Vagina (tissue), 2 donors: ENCODE measurements around the gene NAT8L. TPM values are rescaled to one million over a fixed set of nuclear protein-coding genes. Genes with fewer than 3 reads are reported as not detected.

ENCODE experiments used
- DNase-seq, 2 donors: peaks; one replicate each; pipeline ENCODE4 v3.0.0-alpha.2; 2017; ENCODE audit errors: extremely low spot score in 2 of 2
- H3K27ac ChIP-seq: fragments of 200-600 bp; sonication (generic); one replicate; pipeline ENCODE4 v1.5.1; 2019
- H3K27me3 ChIP-seq: fragments of 200-600 bp; sonication (generic); one replicate; pipeline ENCODE4 v1.5.1; 2019
- H3K36me3 ChIP-seq, 2 donors: fragments of 200-600 bp; sonication (generic); one replicate each; pipeline ENCODE4 v1.5.1; 2017 to 2019
- H3K4me1 ChIP-seq: fragments of 200-600 bp; sonication (generic); one replicate; pipeline ENCODE4 v1.5.1; 2019
- H3K4me3 ChIP-seq, 2 donors: fragments of 200-600 bp; sonication (generic); 1 replicate in 1 of 2; 2 replicates in 1 of 2; pipeline ENCODE4 v1.5.1; 2016 to 2019
- H3K9me3 ChIP-seq: fragments of 200-600 bp; sonication (generic); one replicate; pipeline ENCODE4 v1.5.1; 2019
- CTCF ChIP-seq, 3 experiments: fragments of 450-650 bp in 2 of 3; fragments of 200-600 bp in 1 of 3; sonication (generic) in 1 of 3; IDR thresholded peaks; one replicate each; pipeline ENCODE4 v1.5.1; 2017 to 2019; ENCODE audit warnings: antibody characterized with exemption in 3 of 3, mild to moderate bottlenecking in 2 of 3, moderate library complexity in 2 of 3
- POLR2A ChIP-seq, 2 donors: fragments of 450-650 bp; IDR thresholded peaks; one replicate each; pipeline ENCODE4 v1.6.1; 2017; ENCODE audit warnings: antibody characterized with exemption in 2 of 2, mild to moderate bottlenecking in 2 of 2, moderate library complexity in 2 of 2
- POLR2AphosphoS5 ChIP-seq, 2 donors: sonication (generic); formaldehyde crosslinking; IDR thresholded peaks; one replicate each; pipeline ENCODE4 v1.9.0; 2017; ENCODE audit warnings: antibody characterized with exemption in 2 of 2, mild to moderate bottlenecking in 2 of 2, low read depth in 1 of 2; ENCODE audit not compliant: insufficient read depth in 1 of 2
- intact Hi-C: fragments of 100-400 bp; cut with DNase I; formaldehyde crosslinking; loops from one replicate; pipeline ENCODE4 v1.15.1; 2023
- total RNA-seq: library from RNA; depleted of rRNA; stranded (reverse); fragments of >200 nt; gene quantifications from one replicate; pipeline ENCODE4 v1.2.3, GENCODE V29; 2016

Gene NAT8L
- total RNA-seq, 1 donor from 2014 or later, result 1.7 TPM

GRCh38 chr4:2077537-2078460 lies 18.7 kb downstream of the NAT8L start:
- DNase-seq, result no peak
- H3K4me3 ChIP-seq, result no peak overlapping the region
- H3K27ac ChIP-seq, result no peak overlapping the region
- no peaks in the 10 kb centered on the region for H3K4me1 ChIP-seq
- no peaks in the 10 kb centered on the region for H3K27me3 ChIP-seq
- intact Hi-C loops, result no loop called here
- H3K9me3 ChIP-seq, result no peaks in the 10 kb centered on the region
- H3K36me3 ChIP-seq, result no peaks in the 10 kb centered on the region
- TF ChIP-seq CTCF (IDR thresholded peaks at IDR 0.05) (no peak), POLR2AphosphoS5 (IDR thresholded peaks at IDR 0.05; ENCODE audit: insufficient read depth in 1 of 2, low read depth in 1 of 2) (no peak), POLR2A (IDR thresholded peaks at IDR 0.05) (no peak)

- Histone ChIP-seq H3K4me3 (no peak overlapping the region), H3K27ac (no peak overlapping the region), H3K4me1 (no peaks in the 10 kb centered on the region), H3K9me3 (no peaks in the 10 kb centered on the region), H3K27me3 (no peaks in the 10 kb centered on the region), H3K36me3 (no peaks in the 10 kb centered on the region)
- intact Hi-C loops, result no loop called here
- DNase-seq, result no peak
- TF ChIP-seq POLR2AphosphoS5 (IDR thresholded peaks at IDR 0.05; ENCODE audit: insufficient read depth in 1 of 2, low read depth in 1 of 2), result no peak
- no peak for TF ChIP-seq CTCF (IDR thresholded peaks at IDR 0.05)
- no peak for TF ChIP-seq POLR2A (IDR thresholded peaks at IDR 0.05)
Observed at GRCh38 chr4:2078584-2078983, 19.5 kb downstream of the NAT8L start.

- H3K4me3 ChIP-seq, result no peak overlapping the region
- TF ChIP-seq CTCF (IDR thresholded peaks at IDR 0.05) (no peak), POLR2AphosphoS5 (IDR thresholded peaks at IDR 0.05; ENCODE audit: insufficient read depth in 1 of 2, low read depth in 1 of 2) (no peak), POLR2A (IDR thresholded peaks at IDR 0.05) (no peak)
- no peaks in the 10 kb centered on the region for H3K9me3 ChIP-seq
- no peaks in the 10 kb centered on the region for H3K36me3 ChIP-seq
- H3K4me1 ChIP-seq, result no peaks in the 10 kb centered on the region
- intact Hi-C loops, result no loop called here
- H3K27ac ChIP-seq, result no peak overlapping the region
- DNase-seq, result no peak
- no peaks in the 10 kb centered on the region for H3K27me3 ChIP-seq
Observed at GRCh38 chr4:2079006-2079405, 19.9 kb downstream of the NAT8L start.

- H3K27ac ChIP-seq, result no peak overlapping the region
- no peaks in the 10 kb centered on the region for H3K4me1 ChIP-seq
- DNase-seq, result no peak
- H3K27me3 ChIP-seq, result no peaks in the 10 kb centered on the region
- H3K36me3 ChIP-seq, result no peaks in the 10 kb centered on the region
- H3K9me3 ChIP-seq, result no peaks in the 10 kb centered on the region
- TF ChIP-seq CTCF (IDR thresholded peaks at IDR 0.05) (no peak), POLR2AphosphoS5 (IDR thresholded peaks at IDR 0.05; ENCODE audit: insufficient read depth in 1 of 2, low read depth in 1 of 2) (no peak), POLR2A (IDR thresholded peaks at IDR 0.05) (no peak)
- intact Hi-C loops, result no loop called here
- no peak overlapping the region for H3K4me3 ChIP-seq
Observed at GRCh38 chr4:2079926-2080325, 20.8 kb downstream of the NAT8L start.
